GM21423 (cell line): ENCODE measurements around the gene C11orf98.
"Not testable (repeated sequence)": the region's sequence is repeated elsewhere in the genome, so short reads cannot be mapped to it uniquely, and the experiment has no call there.

Source experiments
- ATAC-seq: cut with Tn5 transposase; IDR thresholded peaks from one replicate; pipeline ENCODE4 v1.9.1; 2021; ENCODE audit warnings: mild to moderate bottlenecking, moderate library complexity; ENCODE audit not compliant: unreplicated experiment

The C11orf98 gene

GRCh38 chr11:62687508-62688396 lies 22.7 kb upstream of the C11orf98 start:
- ATAC-seq = no peak

GRCh38 chr11:62682518-62682917 lies 17.5 kb upstream of the C11orf98 start:
- no peak for ATAC-seq

- no peak for ATAC-seq
Measured at GRCh38 chr11:62680825-62681240, 15.8 kb upstream of the C11orf98 start.

- peak; percentile 76 for ATAC-seq
Measured at GRCh38 chr11:62678770-62679696, 14.0 kb upstream of the C11orf98 start, which contains the start of gene UBXN1. UBXN1 (minus strand) TSS chr11:62679073; CDS start chr11:62678923, 150 bp downstream.

GRCh38 chr11:62678433-62678769 lies 13.4 kb upstream of the C11orf98 start:
- ATAC-seq = peak; percentile 10

GRCh38 chr11:62677714-62678113 lies 12.7 kb upstream of the C11orf98 start:
- no peak for ATAC-seq

- no peak for ATAC-seq
Measured at GRCh38 chr11:62677156-62677555, 12.1 kb upstream of the C11orf98 start.

- no peak for ATAC-seq
Measured at GRCh38 chr11:62676698-62677097, 11.7 kb upstream of the C11orf98 start.

GRCh38 chr11:62675415-62675814 lies 10.4 kb upstream of the C11orf98 start:
- not testable (repeated sequence) for ATAC-seq

- ATAC-seq = no peak
Measured at GRCh38 chr11:62673196-62673525, 8.2 kb upstream of the C11orf98 start.

GRCh38 chr11:62671608-62672389 lies 6.8 kb upstream of the C11orf98 start, which contains the start of the genes LBHD1 and UQCC3:
LBHD1 (minus strand) TSS chr11:62672267; CDS start chr11:62670031, 2,236 bp downstream.
UQCC3 (plus strand) TSS chr11:62671673; CDS start chr11:62671746, 73 bp downstream.
- ATAC-seq = peak; percentile 60

GRCh38 chr11:62671236-62671607 lies 6.2 kb upstream of the C11orf98 start:
- no peak for ATAC-seq

GRCh38 chr11:62669420-62670161 lies 4.6 kb upstream of the C11orf98 start:
- ATAC-seq = no peak

GRCh38 chr11:62667460-62667859 lies 2.5 kb upstream of the C11orf98 start:
- ATAC-seq = no peak

GRCh38 chr11:62666259-62666926 lies 1.4 kb upstream of the C11orf98 start:
- ATAC-seq = no peak

- peak; percentile 18 for ATAC-seq
Measured at GRCh38 chr11:62665599-62666258, 719 bp upstream of the C11orf98 start.

GRCh38 chr11:62664405-62665074 lies 470 bp downstream of the C11orf98 start:
- peak; percentile 21 for ATAC-seq

- ATAC-seq = no peak
Measured at GRCh38 chr11:62656796-62657429, 8.1 kb downstream of the C11orf98 start.
